HG03575 (cell line): Measurements from ENCODE around the gene RNF13.

Source experiments
- ATAC-seq: cut with Tn5 transposase; IDR thresholded peaks from one replicate; pipeline ENCODE4 v1.9.1; 2021; ENCODE audit not compliant: unreplicated experiment, insufficient number of reproducible peaks, low FRiP score; ENCODE audit errors: extremely low read depth

Gene RNF13

DNA sequence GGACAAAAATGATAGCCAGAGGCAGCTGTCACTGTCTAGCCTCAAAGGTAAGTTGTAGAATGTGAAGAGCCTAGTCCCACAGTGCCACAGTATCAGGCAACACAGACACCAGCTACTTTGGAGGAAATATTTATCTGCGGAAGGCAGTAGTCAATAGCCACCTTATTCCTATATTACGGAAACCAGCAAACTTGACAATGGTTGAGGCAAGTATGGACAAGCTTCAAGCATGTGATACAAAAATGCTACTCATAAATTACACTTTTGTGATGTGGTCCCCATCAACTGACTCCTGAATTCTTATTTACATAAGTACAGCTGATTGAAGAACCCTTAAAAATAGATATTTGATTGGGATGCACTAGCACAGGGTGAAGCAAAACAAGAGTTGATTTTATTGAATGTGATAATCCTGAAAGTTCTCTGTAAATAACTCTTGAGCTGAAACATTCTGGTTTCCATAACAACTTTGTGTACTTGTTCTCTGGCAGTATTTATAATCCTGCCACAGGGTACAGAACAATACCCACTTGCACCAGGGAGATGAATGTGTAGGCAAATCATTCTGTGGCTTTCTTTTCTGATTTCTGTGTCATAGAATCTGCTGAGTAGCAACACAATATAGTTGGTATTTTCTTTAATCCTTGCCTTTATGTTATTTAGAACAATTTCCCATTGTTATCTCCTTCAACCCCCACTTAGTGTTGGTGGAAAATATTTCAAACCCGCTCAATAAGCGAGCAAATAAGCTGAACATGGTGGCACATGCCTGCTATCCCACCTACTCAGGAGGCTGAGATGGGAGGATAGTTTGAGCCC, 20.4 kb upstream of the RNF13 start, which contains the start of gene ANKUB1:
ANKUB1 (minus strand) TSS at position 103 of the 819 bp plus-strand sequence. CDS start 188 bp downstream, outside the sequence.
- ATAC-seq: no peak

DNA sequence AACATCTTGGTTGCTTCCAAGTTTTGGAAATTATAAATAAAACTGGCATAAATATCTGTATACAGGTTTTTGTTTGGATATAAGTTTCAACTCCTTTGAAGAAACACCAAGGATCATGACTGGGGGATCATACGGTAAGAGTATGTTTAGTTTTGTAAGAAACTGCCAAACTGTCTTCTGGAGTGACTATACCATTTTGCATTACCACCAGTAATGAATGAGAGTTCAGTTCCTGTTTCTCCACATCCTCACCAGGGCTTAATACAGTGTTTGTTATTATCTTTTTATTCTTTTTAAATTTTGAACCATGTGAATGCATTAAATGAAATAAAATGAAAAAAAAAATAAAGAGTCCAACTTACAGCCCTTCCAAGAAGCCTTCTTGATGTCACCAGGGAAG, 17.0 kb upstream of the RNF13 start:
- ATAC-seq: no peak

DNA sequence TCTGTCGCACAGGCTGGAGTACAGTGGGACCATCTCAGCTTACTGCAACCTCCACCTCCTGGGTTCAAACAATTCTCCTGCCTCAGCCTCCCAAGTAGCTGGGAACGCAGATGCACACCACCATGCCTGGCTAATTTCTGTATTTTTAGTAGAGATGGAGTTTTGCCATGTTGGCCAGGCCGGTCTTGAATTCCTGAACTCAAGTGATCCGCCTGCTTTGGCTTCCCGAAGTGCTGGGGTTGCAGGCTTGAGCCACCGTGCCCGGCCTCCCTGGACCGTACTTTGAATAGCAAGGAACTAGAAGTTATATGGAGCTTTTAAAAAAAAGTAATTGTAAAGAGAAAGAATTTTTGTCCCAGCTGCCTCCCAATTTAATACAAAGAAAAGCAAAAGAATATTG, 12.3 kb upstream of the RNF13 start:
- ATAC-seq: no peak

DNA sequence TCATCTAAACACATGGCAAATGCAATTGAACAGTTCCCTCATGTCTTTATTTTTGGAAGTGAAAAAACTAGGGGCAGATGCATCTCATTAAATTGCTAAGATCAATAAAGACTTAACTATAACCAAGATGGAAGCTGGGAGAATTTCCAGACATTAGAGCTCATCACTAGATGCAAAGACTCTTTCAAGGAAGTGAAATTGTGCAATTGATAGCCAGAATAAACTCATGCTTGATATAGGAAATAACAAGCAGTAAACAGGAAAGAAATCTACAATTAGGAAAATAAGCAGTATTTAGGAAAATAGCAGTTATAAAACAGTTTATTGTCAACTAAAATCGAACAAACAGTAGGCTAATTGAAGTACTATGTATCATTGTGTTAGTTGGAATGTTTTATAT, 11.8 kb upstream of the RNF13 start:
- no peak for ATAC-seq

DNA sequence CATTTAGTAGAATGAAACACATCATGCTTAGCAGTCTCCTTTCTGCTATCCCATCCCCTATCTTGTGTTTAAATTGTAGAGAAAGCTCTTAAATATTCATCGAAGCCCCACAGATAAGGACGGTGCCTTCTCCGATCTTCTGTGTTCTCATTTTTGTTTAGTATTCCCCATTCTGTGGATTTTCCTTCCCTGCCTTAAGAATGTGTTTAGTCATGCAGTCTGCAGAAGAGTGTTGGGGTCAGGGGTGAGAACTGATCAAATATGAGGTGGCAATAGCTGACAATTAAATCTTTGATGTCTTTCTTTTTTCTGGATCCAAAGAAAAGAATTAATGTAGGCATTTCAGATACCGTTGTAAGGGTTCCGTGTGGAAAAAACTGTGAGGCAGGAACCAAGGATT, 11.4 kb upstream of the RNF13 start:
- no peak for ATAC-seq

DNA sequence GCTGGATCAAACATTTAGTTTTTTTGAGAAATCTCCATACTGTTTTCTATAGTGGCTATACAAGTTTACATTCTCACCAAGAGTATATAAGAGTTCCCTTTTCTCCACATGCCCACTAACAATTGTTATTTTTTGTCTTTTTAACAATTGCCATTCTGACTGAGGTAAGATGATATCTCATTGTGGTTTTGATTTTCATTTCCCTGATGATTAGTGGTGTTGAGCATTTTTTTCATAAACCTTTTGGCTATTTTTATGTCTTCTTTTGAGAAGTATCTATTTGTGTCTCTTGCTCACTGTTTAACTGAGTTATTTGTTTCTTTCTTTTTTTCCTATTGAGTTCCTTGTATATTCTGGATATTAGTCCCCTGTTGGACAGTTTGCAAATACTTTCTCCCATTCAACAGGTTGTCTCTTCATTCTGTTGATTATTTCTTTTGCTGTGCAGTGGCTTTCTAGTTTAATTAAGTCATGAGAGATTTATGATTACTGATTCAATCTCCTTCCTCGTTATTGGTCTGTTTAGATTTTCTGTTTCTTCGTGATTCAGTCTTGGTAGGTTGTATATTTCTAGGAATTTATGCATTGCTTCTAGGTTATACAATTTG, 6.7 kb upstream of the RNF13 start:
- no peak for ATAC-seq

DNA sequence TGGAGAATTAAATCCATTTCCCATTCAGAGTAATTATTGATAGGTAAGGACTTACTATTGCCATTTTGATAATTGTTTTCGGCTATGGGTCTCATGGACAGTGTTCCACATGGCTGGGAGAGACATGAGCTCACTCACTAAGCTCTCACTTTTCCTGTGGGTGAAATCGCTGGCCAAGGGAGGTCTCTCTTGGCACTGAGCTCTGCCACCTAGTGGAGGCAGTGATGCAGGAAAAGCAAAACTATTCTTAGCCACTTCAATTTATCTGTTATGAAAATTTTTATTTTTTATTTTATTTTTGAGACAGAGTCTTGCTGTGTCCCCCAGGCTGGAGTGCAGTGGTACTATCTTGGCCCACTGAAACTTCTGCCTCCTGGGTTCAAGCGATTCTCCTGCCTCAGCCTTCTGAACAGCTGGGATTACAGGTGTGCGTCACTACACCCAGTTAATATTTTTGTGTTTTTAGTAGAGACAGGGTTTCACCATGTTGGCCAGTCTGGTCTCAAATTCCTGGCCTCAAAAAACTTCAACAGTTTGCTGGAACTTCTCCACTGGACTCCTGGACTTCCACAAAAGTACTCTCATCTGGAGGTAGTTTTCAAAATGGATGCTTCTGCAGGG, 4.7 kb upstream of the RNF13 start:
- no peak for ATAC-seq

DNA sequence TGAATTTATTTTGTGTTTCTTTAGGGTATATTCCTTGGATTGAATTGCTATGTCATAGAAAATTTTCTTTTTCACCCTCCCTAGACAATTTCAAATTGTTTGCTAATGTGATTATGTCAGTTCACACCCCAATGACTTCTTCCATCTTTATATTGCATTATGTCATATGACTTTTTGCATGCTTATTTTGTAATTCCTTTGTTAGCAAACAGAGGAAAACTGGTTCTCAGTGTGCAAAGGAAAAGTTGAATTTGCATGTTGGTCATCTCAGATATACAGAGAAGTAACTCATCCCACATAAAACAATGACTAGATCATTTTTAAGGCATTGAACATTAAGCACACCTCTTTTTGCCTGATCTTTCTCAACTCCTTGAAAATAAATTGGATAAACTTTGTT, 3.3 kb upstream of the RNF13 start:
- ATAC-seq: no peak

DNA sequence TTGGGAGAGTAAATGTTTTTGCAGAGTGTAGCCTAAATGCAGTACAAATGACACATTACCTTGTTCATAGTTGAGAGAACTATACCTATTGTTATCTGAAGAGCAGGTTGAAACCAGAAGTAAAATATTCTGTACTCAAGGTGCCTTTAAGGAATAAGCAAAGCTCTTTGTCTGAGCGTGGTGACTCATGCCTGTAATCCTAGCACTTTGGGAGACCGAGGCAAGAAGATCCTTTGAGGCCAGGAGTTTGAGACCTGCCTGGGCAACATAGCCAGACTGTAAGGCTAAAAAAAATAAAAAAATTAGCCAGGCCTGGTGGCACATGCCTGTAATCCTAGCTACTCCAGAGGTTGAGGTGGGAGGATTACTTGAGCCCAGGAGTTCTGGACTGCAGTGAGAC, 2.2 kb upstream of the RNF13 start:
- no peak for ATAC-seq

DNA sequence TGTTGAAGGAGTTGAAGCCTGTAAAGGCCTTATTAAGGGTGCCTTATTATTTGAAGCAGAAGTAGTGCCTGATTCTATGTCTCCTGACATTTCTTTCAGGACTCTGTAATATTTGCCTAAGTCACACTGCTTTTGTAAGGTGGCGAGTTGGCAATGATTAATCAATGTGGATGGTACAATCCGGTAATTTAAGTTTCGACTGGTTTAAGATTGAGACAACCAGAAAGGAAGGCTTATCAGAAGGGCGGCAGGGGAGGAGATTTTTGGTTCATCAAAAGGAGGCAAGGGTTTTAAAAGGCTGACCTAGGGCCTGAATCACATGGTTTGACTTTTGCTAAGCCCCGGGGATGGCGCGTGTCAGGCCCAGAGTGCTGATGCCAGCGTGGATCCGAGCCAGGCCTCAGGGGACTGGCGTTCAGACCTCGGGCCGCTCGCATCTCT, 830 bp upstream of the RNF13 start:
- ATAC-seq: no peak

DNA sequence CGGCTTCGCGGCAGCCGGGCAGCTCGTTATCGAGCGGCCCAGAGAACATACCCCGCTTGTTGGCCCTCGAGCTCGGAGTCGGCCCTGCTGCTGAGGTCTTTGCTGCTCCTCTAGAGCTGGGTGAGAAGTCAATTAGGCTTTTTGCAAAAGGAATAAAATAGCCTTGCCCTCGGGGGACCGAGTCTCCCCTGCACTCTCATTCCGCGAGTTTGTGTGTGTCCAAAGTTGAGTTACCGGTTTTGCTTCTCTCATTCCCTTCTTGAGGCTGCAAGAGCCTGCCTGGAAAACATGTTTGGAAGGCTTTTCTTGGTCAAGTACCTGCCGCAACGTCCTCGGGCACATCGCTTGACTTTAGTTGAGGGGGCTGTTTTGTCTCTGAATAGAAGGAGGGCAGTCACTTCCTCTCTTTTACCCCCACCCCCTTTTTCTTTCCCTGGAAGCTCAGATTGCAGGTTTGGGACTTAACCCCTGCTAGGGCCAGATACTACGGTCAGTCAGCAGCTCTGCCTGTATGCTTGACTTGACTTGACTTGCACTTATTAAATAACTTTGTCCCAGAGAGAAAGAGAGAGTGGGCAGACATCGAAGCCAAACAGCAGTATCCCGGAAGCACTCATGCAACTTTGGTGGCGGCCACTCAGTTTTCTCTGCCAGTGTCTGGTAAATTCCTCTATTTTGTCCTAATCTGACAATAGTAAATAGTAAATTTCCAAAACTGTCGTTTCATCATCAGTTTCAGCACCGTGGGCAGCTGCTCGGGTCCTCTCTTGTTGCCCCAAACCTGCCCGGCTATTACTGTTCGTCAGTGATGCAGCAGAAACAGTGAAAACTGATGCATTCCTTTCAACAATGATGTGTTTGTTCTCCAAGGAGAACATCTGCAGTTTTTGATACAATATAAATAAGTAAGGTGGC, 609 bp downstream of the RNF13 start:
- peak; percentile 2 for ATAC-seq

DNA sequence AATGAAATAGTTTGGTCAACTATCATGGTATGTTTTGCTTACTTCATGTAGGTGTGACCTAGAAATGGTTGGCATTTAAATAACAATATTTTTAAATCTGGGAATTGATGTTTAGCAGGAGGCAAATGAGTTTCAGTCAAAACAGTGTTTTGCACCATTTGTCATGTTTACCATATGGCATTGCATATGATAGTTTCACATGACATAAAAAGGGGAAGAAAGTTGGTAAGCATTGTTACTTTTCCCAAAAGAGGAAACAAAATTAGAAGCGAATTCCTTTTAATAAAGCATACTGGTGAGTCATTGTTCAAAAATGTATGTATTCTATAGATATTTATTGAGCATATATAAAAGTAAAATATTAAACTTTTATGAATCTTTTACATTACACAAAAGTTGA, 2.3 kb downstream of the RNF13 start:
- ATAC-seq: no peak

DNA sequence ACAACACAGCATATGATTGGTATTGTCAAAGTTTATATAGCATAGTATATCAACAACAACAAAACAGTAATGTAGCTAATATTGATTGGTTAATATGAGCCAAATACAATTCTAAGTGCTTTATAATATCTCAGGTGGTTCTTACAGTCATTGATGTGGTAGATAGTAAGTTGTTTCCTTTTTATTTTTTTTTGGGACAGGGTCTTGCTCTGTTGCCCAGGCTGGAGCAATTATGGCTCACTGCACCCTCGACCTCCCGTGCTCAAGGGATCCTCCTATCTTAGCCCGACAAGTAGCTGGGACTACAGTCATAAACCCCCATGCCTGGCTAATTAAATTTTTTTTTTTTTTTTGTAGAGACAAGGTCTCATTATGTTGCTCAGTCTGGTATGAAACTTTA, 2.7 kb downstream of the RNF13 start:
- no peak for ATAC-seq

DNA sequence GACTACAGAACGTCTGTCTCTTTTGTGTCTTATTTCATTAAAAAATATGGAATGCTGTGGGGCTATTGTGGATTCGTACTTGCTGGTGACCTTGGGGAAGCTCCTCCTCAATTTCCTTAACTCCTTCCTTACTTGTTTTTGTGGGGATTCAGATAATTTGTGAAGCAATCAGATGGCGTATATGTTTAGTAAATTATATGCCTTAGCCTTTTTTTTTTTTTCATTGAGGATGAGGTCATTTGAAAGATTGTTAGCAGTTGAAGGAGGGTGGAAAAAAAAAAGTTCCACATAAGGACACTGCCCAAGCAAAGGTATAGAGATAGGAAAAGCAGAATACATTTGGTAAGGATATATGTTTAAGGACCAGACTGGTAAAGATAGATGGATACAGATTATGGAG, 3.3 kb downstream of the RNF13 start:
- ATAC-seq: no peak

DNA sequence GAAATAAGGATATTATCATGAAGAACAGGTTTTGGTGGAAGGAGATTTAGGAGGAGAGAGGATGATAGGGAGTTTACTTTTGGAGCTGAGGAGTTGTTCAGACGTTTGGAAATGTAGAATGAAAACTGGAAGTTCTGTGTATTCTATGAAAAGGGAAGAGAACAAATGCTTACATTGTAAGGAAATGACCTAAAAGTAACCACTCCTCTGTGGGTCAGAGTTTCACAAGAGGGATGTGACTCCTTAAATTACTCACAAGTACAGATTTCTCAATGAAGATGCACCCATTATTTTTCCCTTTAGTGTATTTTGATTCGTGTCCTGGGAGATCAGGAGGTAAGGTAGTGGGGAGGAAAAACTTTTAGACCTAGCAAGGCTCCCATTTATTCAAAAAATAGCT, 4.0 kb downstream of the RNF13 start:
- ATAC-seq: no peak

DNA sequence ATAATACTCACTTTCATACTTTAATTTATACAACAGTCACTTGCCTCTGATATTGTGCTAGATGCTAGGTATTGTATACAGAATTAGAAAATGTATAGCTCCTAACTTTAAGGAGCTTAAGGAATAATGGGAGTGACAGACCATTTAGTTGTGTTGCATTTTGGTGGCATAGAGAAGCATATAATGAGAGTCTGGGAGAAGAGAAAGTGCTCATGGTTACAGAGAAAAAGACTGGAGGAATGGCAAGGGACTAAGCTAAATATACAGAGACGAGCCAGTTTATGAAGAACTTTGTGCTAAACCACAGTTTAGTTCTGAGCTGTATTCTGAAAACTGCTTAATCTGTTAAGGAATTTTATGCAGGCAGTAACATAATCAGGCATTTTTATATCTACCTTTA, 6.4 kb downstream of the RNF13 start:
- no peak for ATAC-seq

DNA sequence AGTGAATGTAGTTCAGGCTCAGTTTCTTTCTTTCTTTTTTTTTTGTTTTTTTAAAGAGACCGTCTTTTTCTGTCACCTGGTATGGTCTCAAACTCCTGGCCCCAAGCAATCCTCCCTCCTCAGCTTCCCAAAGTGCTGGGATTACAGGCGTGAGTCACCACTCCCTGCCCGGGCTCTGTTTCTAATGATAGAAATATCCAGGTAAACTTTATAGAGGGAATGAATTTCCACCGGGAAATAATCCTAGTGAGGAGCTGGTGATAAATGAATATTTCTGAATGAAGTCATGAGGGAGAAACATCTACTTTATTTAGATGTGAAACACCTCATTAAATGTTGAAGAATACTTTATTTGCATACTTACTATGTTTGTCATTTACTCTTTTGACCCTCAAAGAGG, 7.2 kb downstream of the RNF13 start:
- no peak for ATAC-seq

DNA sequence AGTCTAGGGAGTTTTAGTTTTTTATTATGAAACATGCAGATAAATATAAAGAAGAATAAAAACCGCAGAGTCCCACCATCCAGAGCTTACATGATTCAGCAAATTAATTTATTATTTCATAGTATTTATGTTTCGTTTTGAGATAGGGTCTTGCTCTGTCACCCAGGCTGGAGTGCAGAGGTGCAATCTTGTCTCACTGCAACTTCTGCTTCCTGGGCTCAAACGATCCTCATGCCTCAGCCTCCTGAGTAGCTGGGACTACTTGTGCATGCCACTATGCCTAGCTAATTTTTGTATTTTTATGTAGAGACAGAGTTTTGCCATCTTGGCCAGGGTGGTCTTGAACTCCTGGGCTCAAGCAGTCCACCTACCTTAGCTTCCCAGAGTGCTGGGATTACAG, 13.6 kb downstream of the RNF13 start:
- ATAC-seq: no peak

DNA sequence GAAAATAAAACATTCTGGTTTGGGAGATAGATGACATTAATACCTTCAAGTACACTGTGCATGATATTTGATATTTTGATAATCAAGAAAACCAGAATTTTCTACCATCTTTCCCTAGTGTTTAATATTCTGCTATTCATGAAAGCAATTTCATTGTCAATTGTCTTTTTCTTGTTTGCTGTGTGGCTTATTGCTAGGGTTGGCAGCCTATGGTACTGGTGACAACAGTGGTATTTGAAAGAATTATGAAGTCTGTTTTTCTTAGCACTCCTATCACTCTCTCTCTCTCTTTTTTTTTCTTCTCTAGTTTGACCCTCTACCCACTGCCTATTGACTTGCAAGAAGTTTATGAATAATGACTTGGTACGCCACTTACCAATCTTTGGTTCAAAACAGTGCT, 15.4 kb downstream of the RNF13 start:
- ATAC-seq: no peak
